Activated naive CD8-positive, alpha-beta T cell (primary cell): Measurements from ENCODE around the gene RNF123.
A peak's percentile ranks its signal among the peaks of the same experiment; 100 is the strongest.

Source experiments
- H3K27ac Mint-ChIP-seq: one replicate; pipeline ENCODE4 v1.8.0; 2021; ENCODE audit warnings: mixed read lengths
- H3K27me3 Mint-ChIP-seq: one replicate; pipeline ENCODE4 v1.8.0; 2021; ENCODE audit warnings: mixed read lengths
- H3K36me3 Mint-ChIP-seq: one replicate; pipeline ENCODE4 v1.8.0; 2021; ENCODE audit warnings: mixed read lengths
- H3K4me1 Mint-ChIP-seq: one replicate; pipeline ENCODE4 v1.8.0; 2021; ENCODE audit warnings: low read depth, mixed read lengths
- H3K4me3 Mint-ChIP-seq: one replicate; pipeline ENCODE4 v1.8.0; 2021; ENCODE audit warnings: mild to moderate bottlenecking, mixed read lengths
- H3K9me3 Mint-ChIP-seq: one replicate; pipeline ENCODE4 v1.8.0; 2021; ENCODE audit warnings: low read depth, mixed read lengths

RNF123 gene

GRCh38 chr3:49714728-49715550 lies 25.6 kb downstream of the RNF123 start:
- H3K4me3 Mint-ChIP-seq = no peak overlapping the region
- no peaks in the 10 kb centered on the region for H3K36me3 Mint-ChIP-seq
- no peaks in the 10 kb centered on the region for H3K9me3 Mint-ChIP-seq
- no peak overlapping the region for H3K27ac Mint-ChIP-seq
- no peaks in the 10 kb centered on the region for H3K27me3 Mint-ChIP-seq
- H3K4me1 Mint-ChIP-seq = peaks cover 19% of the 10 kb centered on the region

GRCh38 chr3:49715611-49716121 lies 26.3 kb downstream of the RNF123 start:
- no peak overlapping the region for H3K4me3 Mint-ChIP-seq
- H3K27me3 Mint-ChIP-seq = no peaks in the 10 kb centered on the region
- no peaks in the 10 kb centered on the region for H3K36me3 Mint-ChIP-seq
- peaks cover 19% of the 10 kb centered on the region for H3K4me1 Mint-ChIP-seq
- no peak overlapping the region for H3K27ac Mint-ChIP-seq
- no peaks in the 10 kb centered on the region for H3K9me3 Mint-ChIP-seq

DNA sequence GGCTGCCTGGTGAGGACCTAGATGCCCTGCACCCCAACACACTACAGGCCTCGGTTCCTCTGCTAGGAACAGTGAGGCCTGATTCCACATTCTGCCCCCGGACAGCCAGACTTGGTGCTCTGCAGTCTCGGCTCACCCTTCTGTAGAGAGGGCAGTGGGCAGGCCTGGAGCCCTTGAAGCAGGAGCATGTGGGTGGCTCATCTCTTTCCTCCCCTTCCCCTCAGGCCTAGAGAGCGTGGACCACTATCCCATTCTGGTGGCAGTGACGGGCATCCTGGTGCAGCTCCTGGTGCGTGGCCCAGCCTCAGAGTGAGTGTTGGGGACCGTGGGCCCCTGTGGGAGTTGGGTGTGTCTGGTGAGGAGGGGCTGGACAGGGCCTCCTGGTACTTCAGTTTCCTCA lies 26.8 kb downstream of the RNF123 start:
- H3K27ac Mint-ChIP-seq = no peak overlapping the region
- H3K27me3 Mint-ChIP-seq = no peaks in the 10 kb centered on the region
- peaks cover 19% of the 10 kb centered on the region for H3K4me1 Mint-ChIP-seq
- H3K9me3 Mint-ChIP-seq = no peaks in the 10 kb centered on the region
- no peaks in the 10 kb centered on the region for H3K36me3 Mint-ChIP-seq
- H3K4me3 Mint-ChIP-seq = no peak overlapping the region

DNA sequence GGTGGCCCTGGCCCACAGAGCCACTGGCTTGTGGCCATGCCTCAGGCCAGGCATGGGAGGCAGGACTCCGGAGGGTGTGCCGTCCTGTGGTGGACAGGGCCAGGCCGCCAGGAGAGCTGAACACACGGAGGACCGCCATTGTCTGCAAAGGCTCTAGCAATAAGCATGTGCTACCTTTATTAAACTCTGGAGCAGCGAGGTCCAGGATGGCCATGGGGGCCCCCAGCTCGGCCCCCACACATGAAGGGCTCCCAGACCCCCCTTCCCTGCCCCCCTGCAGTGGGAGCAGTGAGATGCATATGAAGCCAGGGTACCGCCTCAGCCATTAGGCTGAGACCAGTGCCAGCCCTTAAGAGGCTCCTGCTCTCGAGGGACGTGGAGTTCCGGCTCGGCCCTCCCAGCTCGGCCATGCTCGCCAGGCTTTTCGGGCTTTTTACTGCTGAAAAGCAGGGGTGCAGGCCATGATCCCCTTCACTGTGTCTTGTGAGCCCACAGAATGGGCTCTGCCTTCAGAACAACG lies 27.4 kb downstream of the RNF123 start:
- no peaks in the 10 kb centered on the region for H3K9me3 Mint-ChIP-seq
- no peak overlapping the region for H3K4me3 Mint-ChIP-seq
- peaks cover 18% of the 10 kb centered on the region for H3K4me1 Mint-ChIP-seq
- no peaks in the 10 kb centered on the region for H3K36me3 Mint-ChIP-seq
- no peak overlapping the region for H3K27ac Mint-ChIP-seq
- no peaks in the 10 kb centered on the region for H3K27me3 Mint-ChIP-seq

GRCh38 chr3:49717211-49717958 lies 28.0 kb downstream of the RNF123 start:
- peaks cover 19% of the 10 kb centered on the region for H3K4me1 Mint-ChIP-seq
- no peaks in the 10 kb centered on the region for H3K36me3 Mint-ChIP-seq
- no peaks in the 10 kb centered on the region for H3K9me3 Mint-ChIP-seq
- H3K4me3 Mint-ChIP-seq = no peak overlapping the region
- no peak overlapping the region for H3K27ac Mint-ChIP-seq
- no peaks in the 10 kb centered on the region for H3K27me3 Mint-ChIP-seq

GRCh38 chr3:49717959-49718857 lies 28.9 kb downstream of the RNF123 start:
- H3K4me1 Mint-ChIP-seq = peaks cover 20% of the 10 kb centered on the region
- H3K4me3 Mint-ChIP-seq = peak overlapping the region; percentile 85
- H3K27me3 Mint-ChIP-seq = no peaks in the 10 kb centered on the region
- no peaks in the 10 kb centered on the region for H3K36me3 Mint-ChIP-seq
- H3K27ac Mint-ChIP-seq = peak overlapping the region; percentile 58
- H3K9me3 Mint-ChIP-seq = no peaks in the 10 kb centered on the region

DNA sequence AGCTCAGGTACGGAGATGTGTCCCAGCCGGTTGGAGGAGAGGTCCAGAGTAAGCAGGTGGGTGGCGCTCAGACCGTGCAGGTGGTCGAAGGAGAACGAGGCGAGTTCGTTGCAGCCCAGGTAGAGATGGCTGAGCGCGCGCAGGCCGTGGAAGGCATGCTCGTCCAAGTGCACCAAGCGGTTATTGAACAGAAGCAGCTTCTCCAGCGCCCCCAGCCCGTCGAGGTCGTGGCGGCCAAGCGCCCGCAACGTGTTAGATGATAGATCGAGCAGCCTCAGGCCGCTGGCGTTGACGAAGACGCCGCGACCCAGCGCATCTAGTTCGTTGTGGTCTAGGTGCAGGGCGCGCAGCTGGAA lies 29.5 kb downstream of the RNF123 start:
- no peaks in the 10 kb centered on the region for H3K36me3 Mint-ChIP-seq
- H3K4me3 Mint-ChIP-seq = peak overlapping the region; percentile 85
- no peaks in the 10 kb centered on the region for H3K9me3 Mint-ChIP-seq
- no peaks in the 10 kb centered on the region for H3K27me3 Mint-ChIP-seq
- peaks cover 20% of the 10 kb centered on the region for H3K4me1 Mint-ChIP-seq
- peak overlapping the region; percentile 58 for H3K27ac Mint-ChIP-seq

GRCh38 chr3:49719214-49719884 lies 30.0 kb downstream of the RNF123 start, which contains the start of gene AMIGO3:
Gene AMIGO3, minus strand, starts transcription at chr3:49719684. Its CDS starts 219 bp downstream, at chr3:49719465.
- Mint-ChIP-seq H3K27me3 (no peaks in the 10 kb centered on the region), H3K4me3 (peak within 1 kb of the TSS; percentile 85), H3K27ac (peak within 1 kb of the TSS; percentile 58), H3K4me1 (peaks cover 22% of the 10 kb centered on the region), H3K9me3 (no peaks in the 10 kb centered on the region), H3K36me3 (no peaks in the 10 kb centered on the region)

DNA sequence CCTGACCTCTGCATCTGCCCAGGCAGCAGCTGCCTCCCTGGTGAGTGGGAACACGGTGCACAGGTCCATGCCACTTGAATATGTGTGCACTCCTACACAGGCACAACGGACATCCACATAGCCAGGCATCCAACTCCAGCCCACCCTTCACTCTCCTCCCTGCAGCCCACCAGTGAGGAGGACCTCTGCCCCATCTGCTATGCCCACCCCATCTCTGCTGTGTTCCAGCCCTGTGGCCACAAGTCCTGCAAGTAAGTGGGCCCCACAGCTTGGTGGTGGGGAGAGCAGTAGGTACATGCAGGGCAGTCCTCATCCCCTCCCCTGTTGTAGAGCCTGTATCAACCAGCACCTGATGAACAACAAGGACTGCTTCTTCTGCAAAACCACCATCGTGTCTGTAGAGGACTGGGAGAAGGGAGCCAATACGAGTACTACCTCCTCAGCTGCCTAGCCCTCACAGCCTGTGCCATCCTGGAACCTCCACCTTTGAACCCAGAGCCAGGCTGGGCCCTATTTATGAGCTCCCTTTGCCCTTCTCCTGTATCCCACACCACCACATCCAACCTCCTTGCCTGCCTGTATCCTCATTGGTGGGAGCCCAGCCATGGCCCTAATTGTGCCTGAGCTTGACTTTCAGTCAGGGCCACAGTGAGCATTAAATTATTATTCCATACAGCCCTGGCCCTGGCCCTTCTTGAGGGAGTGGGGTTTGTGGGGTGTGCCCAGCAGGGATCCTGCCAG lies 31.7 kb downstream of the RNF123 start:
- Mint-ChIP-seq H3K9me3 (no peaks in the 10 kb centered on the region), H3K36me3 (no peaks in the 10 kb centered on the region), H3K27me3 (no peaks in the 10 kb centered on the region), H3K27ac (peak overlapping the region; percentile 16), H3K4me1 (peaks cover 23% of the 10 kb centered on the region), H3K4me3 (peak overlapping the region; percentile 44)

DNA sequence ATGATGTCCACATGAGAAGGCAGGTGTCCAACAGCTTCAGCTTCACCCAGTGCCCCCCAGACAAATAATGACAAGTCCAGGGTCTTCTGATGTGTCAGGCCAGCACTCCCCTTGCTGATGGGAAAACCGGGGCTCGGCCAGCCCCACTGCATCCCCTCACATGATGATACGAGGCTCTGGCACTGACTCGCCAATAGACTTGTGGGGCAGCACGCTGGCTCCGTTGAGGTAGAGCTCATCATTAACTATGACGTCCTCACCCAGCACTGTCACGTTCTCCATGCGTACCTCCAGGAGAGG lies 32.2 kb downstream of the RNF123 start:
- Mint-ChIP-seq H3K4me3 (no peak overlapping the region), H3K27me3 (no peaks in the 10 kb centered on the region), H3K36me3 (no peaks in the 10 kb centered on the region), H3K9me3 (no peaks in the 10 kb centered on the region), H3K27ac (no peak overlapping the region), H3K4me1 (peaks cover 23% of the 10 kb centered on the region)

GRCh38 chr3:49721896-49722781 lies 32.8 kb downstream of the RNF123 start:
- peak overlapping the region; percentile 93 for H3K4me3 Mint-ChIP-seq
- H3K36me3 Mint-ChIP-seq = no peaks in the 10 kb centered on the region
- H3K27ac Mint-ChIP-seq = peak overlapping the region; percentile 92
- H3K9me3 Mint-ChIP-seq = no peaks in the 10 kb centered on the region
- H3K4me1 Mint-ChIP-seq = peaks cover 23% of the 10 kb centered on the region
- no peaks in the 10 kb centered on the region for H3K27me3 Mint-ChIP-seq

GRCh38 chr3:49722896-49723295 lies 33.5 kb downstream of the RNF123 start:
- H3K36me3 Mint-ChIP-seq = no peaks in the 10 kb centered on the region
- H3K27ac Mint-ChIP-seq = peak overlapping the region; percentile 92
- peak overlapping the region; percentile 93 for H3K4me3 Mint-ChIP-seq
- H3K9me3 Mint-ChIP-seq = no peaks in the 10 kb centered on the region
- H3K4me1 Mint-ChIP-seq = peaks cover 23% of the 10 kb centered on the region
- no peaks in the 10 kb centered on the region for H3K27me3 Mint-ChIP-seq

DNA sequence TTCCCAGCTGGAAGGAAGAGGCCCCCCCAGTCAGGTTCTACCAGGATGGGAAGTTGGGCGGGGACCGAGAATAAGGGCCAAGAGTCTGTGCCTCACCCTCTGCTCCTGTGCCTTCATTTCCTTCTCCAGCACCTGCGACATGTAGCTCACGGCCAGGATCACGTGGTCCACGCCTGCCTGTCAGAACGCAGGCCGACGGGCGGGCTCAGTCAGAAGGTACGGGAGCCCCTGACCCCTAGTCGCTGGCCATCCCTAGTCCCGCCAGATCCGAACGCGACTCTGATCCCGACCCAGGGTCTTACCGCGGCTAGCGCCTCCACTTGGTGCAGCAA lies 33.9 kb downstream of the RNF123 start:
- H3K4me1 Mint-ChIP-seq = peaks cover 23% of the 10 kb centered on the region
- H3K36me3 Mint-ChIP-seq = no peaks in the 10 kb centered on the region
- H3K27me3 Mint-ChIP-seq = no peaks in the 10 kb centered on the region
- H3K9me3 Mint-ChIP-seq = no peaks in the 10 kb centered on the region
- H3K27ac Mint-ChIP-seq = peak overlapping the region; percentile 92
- peak overlapping the region; percentile 93 for H3K4me3 Mint-ChIP-seq
